Stimulated activated CD8-positive, alpha-beta memory T cell treated with anti-CD3 and anti-CD28 coated beads, Interleukin-12 subunit alpha, Interleukin-12 subunit beta, amount 100 ng/mL, for 1 hour (primary cell): Measurements from ENCODE around the gene ASF1B.
A peak's percentile ranks its signal among the peaks of the same experiment; 100 is the strongest.

ENCODE experiments used
- DNase-seq: peaks from one replicate; pipeline ENCODE4 v3.0.0-alpha.2; 2020; ENCODE audit warnings: low read depth

ASF1B gene

DNA sequence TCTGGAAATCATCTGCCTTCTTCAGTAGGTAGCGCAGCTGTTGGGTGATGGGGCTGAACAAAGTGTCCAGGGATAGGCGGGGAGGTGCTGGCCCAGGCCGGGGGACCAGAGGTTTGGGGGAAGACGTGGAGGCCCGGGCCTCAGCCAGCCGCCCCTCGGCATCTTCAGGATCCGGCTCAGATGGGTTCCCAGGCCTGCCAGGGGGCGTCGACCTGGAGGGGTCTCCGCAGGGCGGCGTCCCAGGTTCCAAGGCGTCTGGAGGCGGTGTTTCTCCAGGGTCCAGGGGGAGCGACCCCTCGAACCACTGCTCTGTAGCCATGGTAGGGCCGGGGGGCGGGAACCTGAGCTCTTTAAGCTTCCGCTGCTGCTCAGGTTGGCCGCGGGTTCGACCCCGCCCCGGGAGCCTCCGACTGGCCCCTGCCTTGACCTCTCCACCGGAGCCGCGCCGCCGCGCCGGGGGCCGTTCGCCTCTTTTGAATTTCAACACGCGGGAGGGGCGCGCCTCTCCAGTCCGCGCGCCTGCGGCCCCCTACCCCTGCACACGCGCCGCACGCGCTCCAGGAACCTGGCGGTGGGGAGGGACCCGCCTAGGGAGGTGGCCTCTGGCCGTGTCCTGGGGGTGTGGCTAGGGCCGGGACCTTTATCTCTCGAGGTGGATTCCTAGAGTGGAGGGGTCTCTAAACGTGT lies 50.9 kb downstream of the ASF1B start, which contains the start of gene C19orf67:
Gene C19orf67 (minus strand): TSS at position 475 of the 687 bp plus-strand sequence. CDS start 156 bp downstream, at position 319.
- DNase-seq, result no peak

DNA sequence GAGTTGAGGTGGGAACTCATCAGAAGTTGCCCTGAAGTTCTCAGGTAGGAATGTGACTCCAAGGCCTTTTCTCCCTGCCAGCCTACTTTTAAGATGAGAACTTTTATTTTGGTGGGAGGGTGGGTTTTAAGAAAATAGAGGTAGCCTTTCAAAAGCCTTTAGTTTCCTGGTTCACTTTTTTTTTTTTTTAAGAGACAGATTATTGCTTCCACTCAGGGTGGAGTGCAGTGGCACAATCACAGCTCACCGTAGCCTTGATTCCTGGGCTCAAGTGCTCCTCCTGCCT lies 53.8 kb downstream of the ASF1B start:
- no peak for DNase-seq

DNA sequence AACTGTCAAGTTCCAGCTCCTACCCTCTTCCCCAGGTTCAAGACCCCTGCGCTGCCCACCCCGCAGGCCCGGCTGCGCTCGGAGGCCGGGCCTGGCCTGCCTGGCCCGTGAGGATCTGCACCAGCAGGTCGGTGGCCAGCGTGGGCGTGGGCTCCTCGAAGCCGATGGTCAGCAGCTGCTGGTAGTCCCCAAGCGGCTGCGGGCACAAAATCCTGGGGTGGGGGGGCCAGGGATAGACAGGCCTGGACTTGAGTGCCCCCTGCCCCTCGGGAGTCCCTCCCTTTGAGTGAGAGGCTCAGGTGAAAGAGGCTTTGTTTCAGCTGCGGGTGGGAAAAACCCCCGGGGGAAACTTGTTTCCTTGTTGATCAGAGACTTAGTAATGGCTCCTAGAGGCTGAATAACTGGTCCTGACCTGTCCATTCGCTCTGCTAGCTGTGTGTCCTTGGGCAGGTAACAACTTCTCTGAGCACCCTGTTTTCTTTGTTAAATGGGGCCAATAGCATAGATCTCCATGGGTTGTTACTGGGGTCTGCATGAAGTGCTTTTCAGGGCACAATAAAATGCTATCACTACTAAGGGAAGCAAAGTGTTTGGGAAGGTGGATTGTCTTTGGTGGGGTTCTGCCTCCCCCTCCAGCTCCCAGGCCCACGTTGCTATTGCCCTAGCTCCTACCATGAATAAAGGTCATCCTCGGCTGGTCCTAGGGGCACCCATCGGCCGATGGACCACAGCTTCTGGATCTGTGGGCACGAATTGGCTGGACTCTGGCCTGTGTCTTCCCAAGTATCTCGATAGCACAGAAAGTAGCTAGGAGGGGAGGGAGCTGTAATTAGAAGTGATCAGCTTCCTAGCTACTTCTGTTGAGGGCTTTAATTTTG lies 54.4 kb downstream of the ASF1B start:
- DNase-seq, result no peak

DNA sequence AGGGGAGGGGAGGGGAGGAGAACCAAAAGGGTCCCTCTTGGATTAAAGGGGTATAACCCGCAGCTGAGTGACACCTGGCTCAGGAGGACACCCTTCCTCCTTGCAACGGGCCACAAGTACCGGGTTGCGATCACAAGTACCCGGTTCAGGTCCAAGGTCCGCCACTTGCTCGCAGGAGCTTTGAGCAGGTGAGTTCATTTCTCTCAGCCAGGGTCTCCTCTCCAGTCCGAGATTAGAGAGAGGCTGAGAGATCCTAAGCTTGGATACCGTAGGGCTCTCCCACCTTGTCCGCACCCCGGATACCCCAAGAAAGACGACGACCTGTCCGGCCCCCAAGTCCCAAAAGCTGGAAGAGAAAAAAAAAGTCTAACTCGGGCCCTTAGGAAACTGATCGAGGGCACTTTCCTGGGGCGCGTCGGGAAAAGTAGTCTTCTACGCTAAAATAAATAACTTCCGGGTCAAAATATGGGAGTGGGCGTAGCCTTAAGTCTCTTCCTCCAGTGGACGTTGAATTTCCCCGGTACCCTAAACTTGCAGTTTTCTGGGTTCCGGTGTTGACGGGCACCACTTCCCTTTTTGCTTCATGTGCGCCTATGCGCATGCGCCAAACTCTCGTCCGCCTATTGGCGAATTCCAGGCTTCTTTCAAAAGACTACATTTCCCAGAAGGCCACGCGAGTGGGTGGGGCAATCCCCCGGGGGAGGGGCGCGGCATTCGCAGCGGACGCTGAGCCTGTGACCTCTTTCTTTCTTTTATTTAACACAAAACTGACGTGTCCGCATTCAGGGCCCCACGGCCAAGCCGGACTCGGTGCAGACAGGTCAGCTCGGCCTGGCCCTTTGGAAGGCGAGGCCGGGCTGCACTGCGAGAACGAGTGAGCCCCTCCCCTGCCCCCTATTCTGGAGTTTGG lies 55.2 kb downstream of the ASF1B start:
- peak; percentile 100 for DNase-seq

DNA sequence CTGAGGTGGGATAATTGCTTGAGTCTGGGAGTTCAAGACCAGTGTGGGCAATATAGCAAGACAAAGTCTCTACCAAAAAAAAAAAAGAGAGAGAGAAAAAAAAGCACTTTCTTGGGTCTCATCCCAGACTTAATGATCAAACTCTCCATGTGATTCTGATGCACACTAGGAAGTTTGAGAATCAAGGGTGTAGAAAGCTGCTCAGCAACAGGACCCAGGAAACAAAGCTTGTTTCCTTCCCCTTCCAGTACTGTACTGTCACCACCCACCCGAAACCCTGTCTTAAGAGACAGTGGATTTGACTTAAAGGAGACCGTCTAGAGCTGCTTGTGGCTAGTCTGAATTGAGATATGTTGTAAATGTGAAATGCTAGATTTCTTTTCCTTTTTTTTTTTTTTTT lies 58.0 kb downstream of the ASF1B start:
- DNase-seq, result no peak

DNA sequence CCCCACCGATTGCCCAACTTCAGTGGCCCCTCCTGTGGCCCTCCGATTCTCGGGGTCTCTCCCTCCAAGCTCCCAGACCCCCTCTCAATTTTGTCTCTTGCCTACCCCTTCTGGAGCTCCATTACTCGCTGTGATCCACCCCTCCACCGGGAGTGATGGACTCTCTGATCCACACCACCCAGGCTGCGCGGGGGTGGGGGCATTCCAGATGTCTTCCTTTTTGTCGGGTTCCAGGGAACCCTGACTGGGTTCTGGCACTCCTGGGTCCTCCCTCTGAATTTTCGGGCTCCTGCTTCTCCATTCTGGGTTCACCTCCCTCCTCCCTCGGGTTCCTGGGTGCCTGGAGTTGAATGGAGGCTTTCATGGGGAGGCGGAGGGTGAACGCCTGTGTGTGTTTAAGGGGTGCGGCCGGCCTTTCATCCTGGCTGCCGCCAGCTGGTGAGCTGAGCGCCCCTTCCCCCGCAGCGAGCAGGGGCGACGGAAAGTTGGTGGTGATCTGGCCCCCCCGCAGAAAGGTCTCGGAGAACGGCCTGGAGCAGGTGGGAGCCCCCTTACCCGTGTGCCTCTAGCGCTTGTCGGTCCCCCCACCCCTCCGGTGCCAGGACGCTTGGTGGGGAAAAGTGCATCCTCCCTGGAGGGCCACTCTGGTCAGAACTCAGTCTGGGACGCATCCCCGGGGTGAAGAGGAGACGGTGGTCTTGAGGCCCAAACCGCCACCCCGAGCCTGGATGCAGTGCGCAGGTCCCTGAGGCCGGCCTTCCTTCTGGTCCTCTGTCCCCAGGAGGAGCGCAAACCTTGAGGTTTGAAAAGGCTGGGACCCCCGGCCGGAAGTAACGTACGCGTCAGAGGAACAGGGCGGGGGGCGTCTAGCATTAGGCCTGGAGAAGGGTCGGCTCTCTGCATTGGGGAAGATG lies 62.2 kb downstream of the ASF1B start:
- DNase-seq, result no peak

DNA sequence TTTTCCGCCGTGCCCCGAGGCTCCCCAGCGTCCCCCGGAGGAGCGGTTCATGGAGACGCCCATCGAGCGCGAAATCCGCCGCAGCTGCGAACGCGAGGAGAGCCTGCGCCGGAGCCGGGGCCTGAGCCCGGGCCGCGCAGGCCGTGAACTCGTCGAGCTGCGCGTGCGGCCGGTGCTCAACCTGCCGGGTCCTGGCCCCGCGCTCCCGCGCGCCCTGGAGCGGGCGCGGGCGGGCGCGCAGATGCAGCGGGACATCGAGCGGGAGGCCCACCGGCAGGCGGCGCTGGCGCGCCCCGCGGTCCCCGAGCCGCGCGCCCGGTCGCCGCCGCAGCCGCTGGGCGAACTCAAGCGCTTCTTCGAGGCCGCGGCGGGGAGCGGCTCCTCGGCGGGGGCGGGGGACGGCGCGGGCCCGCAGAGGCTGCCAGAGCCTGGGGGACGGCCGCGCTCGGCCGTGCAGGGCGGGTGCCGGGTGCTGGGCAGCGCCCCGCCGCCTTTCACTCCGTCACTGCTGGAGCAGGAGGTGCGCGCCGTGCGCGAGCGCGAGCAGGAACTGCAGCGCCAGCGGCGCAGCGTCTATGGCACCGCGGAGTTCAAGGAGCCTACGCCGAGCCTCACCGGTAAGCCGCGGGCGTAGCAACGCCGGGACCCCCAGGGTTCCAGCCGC lies 63.0 kb downstream of the ASF1B start:
- DNase-seq, result peak; percentile 55

DNA sequence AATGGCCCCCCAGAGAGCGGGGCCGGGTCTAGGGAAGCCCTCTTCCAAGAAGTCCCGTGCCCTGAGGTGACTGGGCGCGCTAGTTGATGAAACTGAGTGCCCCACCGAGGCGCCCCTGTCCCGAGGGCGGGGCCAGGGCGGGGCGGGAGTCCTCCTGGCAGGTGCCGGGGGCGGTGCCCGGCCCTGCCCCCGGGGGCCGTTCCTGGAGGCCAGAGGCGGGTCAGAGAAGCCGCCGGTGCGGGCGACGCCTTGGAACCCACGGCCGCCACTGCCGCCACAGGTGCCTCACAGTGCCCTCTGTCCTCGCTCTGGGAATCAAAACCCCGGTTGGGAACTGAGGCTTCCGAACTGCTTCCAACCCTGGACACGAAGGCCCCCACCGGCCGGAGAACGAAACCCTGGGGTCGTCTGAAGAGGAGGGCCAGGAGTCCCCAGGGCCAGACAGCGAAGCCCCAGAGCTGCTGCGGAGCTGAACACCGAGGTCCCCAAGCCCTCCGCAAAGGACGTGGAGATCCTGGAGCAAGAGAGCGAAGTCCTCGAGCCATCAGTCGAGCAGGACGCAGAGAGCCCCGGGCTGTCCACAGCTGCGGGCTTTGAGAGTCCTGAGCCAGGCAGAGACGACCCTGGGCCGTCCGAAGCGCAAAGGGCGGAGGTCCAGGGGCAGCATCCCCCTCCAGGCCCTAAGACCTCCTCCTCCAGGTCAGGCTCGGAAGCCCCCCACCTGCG lies 63.7 kb downstream of the ASF1B start, which contains the start of gene MISP3:
Gene MISP3 (plus strand): TSS at position 252 of the 726 bp plus-strand sequence. CDS start 524 bp downstream, outside the sequence.
- no peak for DNase-seq

DNA sequence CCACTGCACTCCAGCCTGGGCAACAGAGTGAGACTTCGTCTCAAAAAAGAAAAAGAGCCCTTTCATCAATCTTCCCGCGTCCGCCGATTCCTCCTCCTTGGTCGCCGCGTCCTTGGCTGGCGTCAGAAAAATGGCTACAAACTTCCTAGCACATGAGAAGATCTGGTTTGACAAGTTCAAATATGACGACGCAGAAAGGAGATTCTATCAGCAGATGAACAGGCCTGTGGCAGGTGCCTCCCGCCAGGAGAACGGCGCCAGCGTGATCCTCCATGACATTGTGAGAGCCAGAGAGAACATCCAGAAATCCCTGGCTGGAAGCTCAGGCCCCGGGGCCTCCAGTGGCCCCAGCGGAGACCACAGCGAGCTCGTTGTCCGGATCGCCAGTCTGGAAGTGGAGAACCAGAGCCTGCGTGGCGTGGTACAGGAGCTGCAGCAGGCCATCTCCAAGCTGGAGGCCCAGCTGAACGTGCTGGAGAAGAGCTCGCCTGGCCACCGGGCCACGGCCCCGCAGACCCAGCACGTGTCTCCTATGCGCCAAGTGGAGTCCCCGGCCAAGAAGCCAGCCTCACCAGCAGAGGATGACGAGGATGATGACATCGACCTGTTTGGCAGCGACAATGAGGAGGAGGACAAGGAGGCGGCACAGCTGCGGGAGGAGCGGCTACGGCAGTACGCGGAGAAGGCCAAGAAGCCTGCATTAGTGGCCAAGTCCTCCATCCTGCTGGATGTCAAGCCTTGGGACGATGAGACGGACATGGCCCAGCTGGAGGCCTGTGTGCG lies 65.9 kb downstream of the ASF1B start:
- DNase-seq, result no peak
